Gastrocnemius medialis (tissue), 4 donors: ENCODE data around the gene RNF168. TPM values are rescaled to one million over a fixed set of nuclear protein-coding genes. Genes with fewer than 3 reads are reported as not detected.
"Not testable (repeated sequence)": the region's sequence is repeated elsewhere in the genome, so short reads cannot be mapped to it uniquely, and the experiment has no call there.

Experiments used
- ATAC-seq, 2 donors: fragments of 150-250 bp; one replicate each; pipeline ENCODE4 v1.9.1; 2016
- DNase-seq, 2 donors: peaks; one replicate each; pipeline ENCODE4 v3.0.0-alpha.2; 2019
- H3K27ac ChIP-seq, 4 donors: fragments of 200-600 bp; sonication (generic); 1 replicate in 1 of 4; 2 replicates in 3 of 4; pipeline ENCODE4 v1.5.1; 2016 to 2018; ENCODE audit warnings: mild to moderate bottlenecking in 2 of 4, moderate library complexity in 1 of 4
- H3K27me3 ChIP-seq, 3 donors: fragments of 200-600 bp; sonication (generic) in 2 of 3; 1 replicate in 1 of 3; 2 replicates in 2 of 3; pipeline versions ENCODE4 v1.5.1 to v1.6.0; 2016 to 2019; ENCODE audit warnings: mild to moderate bottlenecking in 1 of 3, moderate library complexity in 1 of 3
- H3K36me3 ChIP-seq, 2 donors: fragments of 200-600 bp; sonication (generic) in 1 of 2; one replicate each; pipeline ENCODE4 v1.5.1; 2017 to 2018
- H3K4me1 ChIP-seq, 2 donors: fragments of 200-600 bp; sonication (generic) in 1 of 2; one replicate each; pipeline ENCODE4 v1.5.1; 2016 to 2017; ENCODE audit warnings: mild to moderate bottlenecking in 2 of 2
- H3K4me3 ChIP-seq, 4 donors: fragments of 200-600 bp; sonication (generic) in 3 of 4; 1 replicate in 1 of 4; 2 replicates in 3 of 4; pipeline ENCODE4 v1.5.1; 2016 to 2019; ENCODE audit warnings: mild to moderate bottlenecking in 2 of 4
- H3K9me3 ChIP-seq, 3 donors: fragments of 200-600 bp; sonication (generic) in 2 of 3; 1 replicate in 1 of 3; 2 replicates in 2 of 3; pipeline ENCODE4 v1.5.1; 2016 to 2019
- POLR2A ChIP-seq, 2 donors: fragments of 450-650 bp; IDR thresholded peaks; one replicate each; pipeline ENCODE4 v1.6.1; 2017; ENCODE audit warnings: antibody characterized with exemption in 2 of 2, mild to moderate bottlenecking in 2 of 2, moderate library complexity in 2 of 2
- in situ Hi-C, 4 donors: fragments of 200-750 bp; cut with MboI; loops; one replicate each; pipeline versions ENCODE4 v1.15.0 to v1.8.0; 2017; ENCODE audit warnings: low sequenced_read_pairs in 4 of 4
- intact Hi-C: fragments of 100-400 bp; cut with DNase I; formaldehyde crosslinking; loops from one replicate; pipeline ENCODE4 v1.15.1; 2023; ENCODE audit warnings: low total_unique reads
- total RNA-seq, 4 donors: library from RNA; depleted of rRNA; stranded (reverse); fragments of >200 nt; gene quantifications; one replicate each; pipeline versions ENCODE4 v1.1.0 to v1.2.3, GENCODE V29; 2016
- TF ChIP-seq, protein P1 (sequence below), 5 experiments: fragments of 450-650 bp in 3 of 5; fragments of 200-600 bp in 2 of 5; sonication (generic) in 2 of 5; IDR thresholded peaks in 4 of 5; conservative IDR thresholded peaks in 1 of 5; 1 replicate in 4 of 5; 2 replicates in 1 of 5; pipeline ENCODE4 v1.5.1; 2016 to 2019; ENCODE audit warnings: antibody characterized with exemption in 5 of 5, mild to moderate bottlenecking in 3 of 5, moderate library complexity in 3 of 5

The RNF168 gene
- total RNA-seq, 4 donors from 2014 or later: 6.5 to 14.6 (median 11.0) TPM

DNA sequence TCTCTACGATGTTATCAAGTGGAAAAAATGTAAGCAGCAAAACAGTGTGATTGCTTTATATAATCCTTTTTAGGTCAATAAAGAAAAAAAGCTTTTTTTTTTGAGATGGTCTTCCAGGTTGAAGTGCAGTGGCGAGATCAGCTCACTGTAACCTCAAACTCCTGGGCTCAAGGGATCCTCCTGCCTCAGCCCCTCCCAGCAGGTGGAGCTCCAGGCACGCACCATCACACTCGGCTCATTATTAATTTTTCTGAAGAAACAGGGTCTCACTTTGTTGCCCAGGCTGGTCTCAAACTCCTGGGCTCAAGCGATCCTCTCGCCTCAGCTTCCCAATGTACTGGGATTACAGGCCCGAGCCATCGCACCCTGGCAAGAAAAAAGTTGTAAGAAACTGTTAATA lies 17.3 kb downstream of the RNF168 start:
- Histone ChIP-seq H3K27me3 (no peaks in the 10 kb centered on the region), H3K4me3 (no peak overlapping the region), H3K36me3 (peaks cover 11 to 61% of the 10 kb centered on the region in 2 donors), H3K4me1 (peaks cover 0 to 6% of the 10 kb centered on the region in 2 donors), H3K9me3 (no peaks in the 10 kb centered on the region), H3K27ac (no peak overlapping the region)
- ATAC-seq: no peak
- no peak for DNase-seq
- in situ Hi-C loops (no loop called here), intact Hi-C loops (loop anchor here (1.0 kb wide), 1 partner anchor 33 kb away; no protein-coding TSS in a partner anchor)
- no peak for TF ChIP-seq POLR2A (IDR thresholded peaks at IDR 0.05)
- TF ChIP-seq, protein P1, sequence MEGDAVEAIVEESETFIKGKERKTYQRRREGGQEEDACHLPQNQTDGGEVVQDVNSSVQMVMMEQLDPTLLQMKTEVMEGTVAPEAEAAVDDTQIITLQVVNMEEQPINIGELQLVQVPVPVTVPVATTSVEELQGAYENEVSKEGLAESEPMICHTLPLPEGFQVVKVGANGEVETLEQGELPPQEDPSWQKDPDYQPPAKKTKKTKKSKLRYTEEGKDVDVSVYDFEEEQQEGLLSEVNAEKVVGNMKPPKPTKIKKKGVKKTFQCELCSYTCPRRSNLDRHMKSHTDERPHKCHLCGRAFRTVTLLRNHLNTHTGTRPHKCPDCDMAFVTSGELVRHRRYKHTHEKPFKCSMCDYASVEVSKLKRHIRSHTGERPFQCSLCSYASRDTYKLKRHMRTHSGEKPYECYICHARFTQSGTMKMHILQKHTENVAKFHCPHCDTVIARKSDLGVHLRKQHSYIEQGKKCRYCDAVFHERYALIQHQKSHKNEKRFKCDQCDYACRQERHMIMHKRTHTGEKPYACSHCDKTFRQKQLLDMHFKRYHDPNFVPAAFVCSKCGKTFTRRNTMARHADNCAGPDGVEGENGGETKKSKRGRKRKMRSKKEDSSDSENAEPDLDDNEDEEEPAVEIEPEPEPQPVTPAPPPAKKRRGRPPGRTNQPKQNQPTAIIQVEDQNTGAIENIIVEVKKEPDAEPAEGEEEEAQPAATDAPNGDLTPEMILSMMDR (IDR thresholded peaks at IDR 0.05 in 4 of 5, conservative IDR thresholded peaks at IDR 0.05 in 1 of 5): peak; percentile 40 to 70 (median 55)

DNA sequence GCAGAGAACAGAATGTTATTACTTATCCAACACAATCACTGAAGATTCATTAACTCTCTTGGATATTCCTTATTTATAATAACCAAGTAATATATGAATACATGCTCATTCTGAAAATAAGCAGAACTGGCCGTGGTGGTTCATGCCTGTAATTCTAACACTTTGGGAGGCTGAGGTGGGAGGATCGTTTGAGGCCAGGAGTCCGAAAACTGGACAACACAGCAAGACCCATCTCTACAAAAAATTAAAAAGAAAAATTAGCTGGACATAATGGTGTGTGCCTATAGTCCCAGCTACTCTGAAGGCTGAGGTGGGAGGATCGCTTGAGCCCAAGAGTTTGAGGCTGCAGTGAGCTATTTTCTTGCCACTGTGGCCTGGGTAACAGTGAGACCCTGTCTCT lies 25.9 kb downstream of the RNF168 start:
- ATAC-seq (no peak), DNase-seq (no peak)
- Histone ChIP-seq H3K27me3 (no peaks in the 10 kb centered on the region), H3K27ac (no peak overlapping the region), H3K36me3 (peaks cover 3 to 82% of the 10 kb centered on the region in 2 donors), H3K4me1 (no peaks in the 10 kb centered on the region), H3K9me3 (no peaks in the 10 kb centered on the region), H3K4me3 (no peak overlapping the region)
- in situ Hi-C loops (no loop called here), intact Hi-C loops (no loop called here)
- TF ChIP-seq, protein P1 (IDR thresholded peaks at IDR 0.05 in 4 of 5, conservative IDR thresholded peaks at IDR 0.05 in 1 of 5): no peak
- TF ChIP-seq POLR2A (IDR thresholded peaks at IDR 0.05): no peak

DNA sequence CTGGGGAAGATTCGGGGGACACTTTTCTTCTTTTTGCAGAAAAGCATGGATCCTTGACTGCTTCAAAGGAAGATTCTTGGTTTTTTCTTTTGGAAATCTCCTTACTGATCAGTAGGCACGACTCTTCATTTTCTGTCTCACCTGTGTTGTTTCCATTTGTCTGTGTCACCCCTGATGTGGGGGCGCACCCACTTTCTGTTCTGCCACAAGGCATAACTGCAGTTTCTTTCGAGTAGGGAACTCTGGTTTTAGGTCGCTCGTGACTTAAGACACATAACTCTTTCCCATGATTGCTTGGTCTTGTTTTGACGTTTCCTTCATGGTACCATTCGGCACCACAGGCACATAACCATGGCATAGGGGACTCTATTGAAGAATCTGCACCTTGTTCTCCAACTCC lies 31.3 kb downstream of the RNF168 start:
- Histone ChIP-seq H3K4me1 (no peaks in the 10 kb centered on the region), H3K27me3 (no peaks in the 10 kb centered on the region), H3K9me3 (no peaks in the 10 kb centered on the region), H3K27ac (no peak overlapping the region), H3K4me3 (no peak overlapping the region), H3K36me3 (peaks cover 0 to 55% of the 10 kb centered on the region in 2 donors)
- ATAC-seq: no peak
- in situ Hi-C loops (no loop called here), intact Hi-C loops (no loop called here)
- DNase-seq: no peak
- no peak for TF ChIP-seq POLR2A (IDR thresholded peaks at IDR 0.05)
- TF ChIP-seq, protein P1 (IDR thresholded peaks at IDR 0.05 in 4 of 5, conservative IDR thresholded peaks at IDR 0.05 in 1 of 5): no peak

DNA sequence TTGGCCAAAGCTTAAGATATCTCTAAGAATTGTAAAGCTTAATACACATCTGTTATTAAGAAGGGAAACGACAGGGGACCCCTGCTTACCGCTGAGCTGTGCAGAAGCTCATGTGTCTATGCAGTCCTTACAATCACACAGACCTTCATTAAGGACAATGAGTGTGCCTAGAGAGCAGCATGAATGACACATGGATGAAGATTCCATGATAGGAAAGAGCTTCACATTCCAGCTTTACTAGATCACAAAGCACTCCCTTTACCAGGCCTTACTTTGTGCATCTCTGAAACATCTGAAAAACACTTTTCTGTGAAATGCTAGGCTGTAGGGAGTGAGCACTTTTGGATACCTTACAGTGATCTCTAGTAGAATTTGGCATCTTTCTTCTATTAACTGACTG lies 32.0 kb downstream of the RNF168 start:
- Histone ChIP-seq H3K27ac (no peak overlapping the region), H3K36me3 (peaks cover 0 to 48% of the 10 kb centered on the region in 2 donors), H3K27me3 (no peaks in the 10 kb centered on the region), H3K9me3 (no peaks in the 10 kb centered on the region), H3K4me3 (no peak overlapping the region), H3K4me1 (no peaks in the 10 kb centered on the region)
- intact Hi-C loops (no loop called here), in situ Hi-C loops (no loop called here)
- no peak for TF ChIP-seq POLR2A (IDR thresholded peaks at IDR 0.05)
- TF ChIP-seq, protein P1 (IDR thresholded peaks at IDR 0.05 in 4 of 5, conservative IDR thresholded peaks at IDR 0.05 in 1 of 5): no peak
- DNase-seq (no peak), ATAC-seq (no peak)

DNA sequence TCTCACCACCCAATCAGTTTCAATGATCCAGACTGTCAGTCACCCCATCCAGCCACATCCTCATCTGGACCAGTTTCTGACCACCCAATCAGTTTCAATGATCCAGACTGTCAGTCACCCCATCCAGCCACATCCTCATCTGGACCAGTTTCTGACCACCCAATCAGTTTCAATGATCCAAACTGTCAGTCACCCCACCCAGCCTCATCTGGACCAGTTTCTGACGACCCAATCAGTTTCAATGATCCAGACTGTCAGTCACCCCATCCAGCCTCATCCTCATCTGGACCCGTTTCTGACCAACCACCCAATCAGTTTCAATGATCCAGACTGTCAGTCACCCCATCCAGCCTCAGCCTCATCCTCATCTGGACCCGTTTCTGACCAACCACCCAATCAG lies 33.4 kb downstream of the RNF168 start:
- H3K4me1 ChIP-seq, H3K27me3 ChIP-seq, H3K27ac ChIP-seq, DNase-seq, in situ Hi-C loops, ATAC-seq, H3K9me3 ChIP-seq, intact Hi-C loops, H3K4me3 ChIP-seq: not testable (repeated sequence)
- H3K36me3 ChIP-seq: peaks cover 0 to 39% of the 10 kb centered on the region in 2 donors
